WTC11 (cell line): ENCODE measurements around the gene GMPR. TPM values are rescaled to one million over a fixed set of nuclear protein-coding genes. Genes with fewer than 3 reads are reported as not detected.

Experiments
- ATAC-seq: fragments of 200-7000 bp; cut with Tn5 transposase; 2 replicates; pipeline ENCODE4 v1.10.0; 2021; ENCODE audit warnings: mild to moderate bottlenecking, moderate library complexity
- CTCF ChIA-PET: fragments of 300-600 bp; sonication (Branson Sonifier 250); formaldehyde crosslinking; loops from one replicate; lab custom pipeline; 2021; ENCODE audit warnings: antibody characterized with exemption; lab: Charles Lee
- POLR2A ChIA-PET: fragments of 350-600 bp; sonication (Branson Sonifier 250); formaldehyde crosslinking; loops from one replicate; lab custom pipeline; 2021; ENCODE audit warnings: antibody characterized with exemption; lab: Charles Lee
- DNase-seq: peaks from one replicate; pipeline ENCODE4 v3.0.0; 2021; ENCODE audit warnings: low spot score
- H3K27ac Mint-ChIP-seq: 2 replicates; pipeline ENCODE4 v1.8.0; 2021; ENCODE audit warnings: mixed read lengths
- H3K27me3 Mint-ChIP-seq: 2 replicates; pipeline ENCODE4 v1.8.0; 2021; ENCODE audit warnings: low read depth, mild to moderate bottlenecking, moderate library complexity, mixed read lengths
- H3K36me3 Mint-ChIP-seq: 2 replicates; pipeline ENCODE4 v1.8.0; 2021; ENCODE audit warnings: mixed read lengths
- H3K4me1 Mint-ChIP-seq: 2 replicates; pipeline ENCODE4 v1.8.0; 2022; ENCODE audit warnings: mixed read lengths
- H3K4me3 Mint-ChIP-seq: 2 replicates; pipeline ENCODE4 v1.8.0; 2021; ENCODE audit warnings: mild to moderate bottlenecking, moderate library complexity, mixed read lengths
- H3K9me3 Mint-ChIP-seq: 2 replicates; pipeline ENCODE4 v1.8.0; 2021; ENCODE audit warnings: mixed read lengths
- CDX4 ChIP-seq: fragments of 250-450 bp; sonication (Bioruptor Pico); IDR thresholded peaks from 2 replicates; pipeline ENCODE4 v1.9.0; 2021; ENCODE audit warnings: moderate library complexity, mild to moderate bottlenecking, inconsistent platforms, borderline replicate concordance
- CREM ChIP-seq: sonication (generic); formaldehyde crosslinking; IDR thresholded peaks from 2 replicates; pipeline ENCODE4 v1.8.1; 2022; ENCODE audit warnings: mild to moderate bottlenecking, missing genetic modification reagents, moderate library complexity
- GABPB1 ChIP-seq: sonication (generic); formaldehyde crosslinking; IDR thresholded peaks from 2 replicates; pipeline ENCODE4 v1.8.1; 2023; ENCODE audit warnings: mild to moderate bottlenecking, missing genetic modification reagents
- HMGA2 ChIP-seq: fragments of 250-450 bp; sonication (Bioruptor Pico); IDR thresholded peaks from 2 replicates; pipeline ENCODE4 v1.4.0; 2021; ENCODE audit warnings: mild to moderate bottlenecking, moderate library complexity
- IRF2 ChIP-seq: sonication (generic); formaldehyde crosslinking; IDR thresholded peaks from 2 replicates; pipeline ENCODE4 v1.8.0; 2022; ENCODE audit warnings: low read depth, missing genetic modification reagents, borderline replicate concordance
- NFE2L1 ChIP-seq: sonication (generic); formaldehyde crosslinking; IDR thresholded peaks from 2 replicates; pipeline ENCODE4 v1.8.1; 2023; ENCODE audit warnings: missing genetic modification reagents
- NFYB ChIP-seq: sonication (generic); formaldehyde crosslinking; conservative IDR thresholded peaks from 2 replicates; pipeline ENCODE4 v1.8.0; 2022; ENCODE audit warnings: low read depth, missing genetic modification reagents
- SMAD3 ChIP-seq: sonication (generic); formaldehyde crosslinking; IDR thresholded peaks from 2 replicates; pipeline ENCODE4 v1.8.0; 2022; ENCODE audit warnings: missing genetic modification reagents, mild to moderate bottlenecking, borderline replicate concordance
- SMAD4 ChIP-seq: sonication (generic); formaldehyde crosslinking; IDR thresholded peaks from 2 replicates; pipeline ENCODE4 v1.8.0; 2022; ENCODE audit warnings: mild to moderate bottlenecking, missing genetic modification reagents
- TEAD1 ChIP-seq: sonication (generic); formaldehyde crosslinking; IDR thresholded peaks from 2 replicates; pipeline ENCODE4 v1.8.0; 2022; ENCODE audit warnings: mild to moderate bottlenecking, missing genetic modification reagents
- ZNF281 ChIP-seq: sonication (generic); formaldehyde crosslinking; IDR thresholded peaks from 2 replicates; pipeline ENCODE4 v1.8.0; 2023; ENCODE audit warnings: mild to moderate bottlenecking, missing genetic modification reagents
- total RNA-seq: library from RNA; stranded (reverse); gene quantifications from 3 replicates; pipeline ENCODE4 v1.2.3, GENCODE V29; 2021
- TF ChIP-seq, protein P1 (sequence below): sonication (generic); formaldehyde crosslinking; IDR thresholded peaks from 2 replicates; pipeline ENCODE4 v1.8.0; 2023; ENCODE audit warnings: missing genetic modification reagents, mild to moderate bottlenecking, borderline replicate concordance
- TF ChIP-seq, protein P2 (sequence below): sonication (generic); formaldehyde crosslinking; IDR thresholded peaks from 2 replicates; pipeline ENCODE4 v1.8.1; 2023; ENCODE audit warnings: mild to moderate bottlenecking, missing genetic modification reagents
- TF ChIP-seq, protein P3 (sequence below): sonication (generic); formaldehyde crosslinking; IDR thresholded peaks from 2 replicates; pipeline ENCODE4 v1.8.1; 2023; ENCODE audit warnings: mild to moderate bottlenecking, moderate library complexity, missing genetic modification reagents

Gene GMPR
- total RNA-seq, 1 experiment from 2014 or later = 2.4 TPM

- TF ChIP-seq NFYB (CRISPR knock-in tag) = no peak
- TF ChIP-seq, protein P1, sequence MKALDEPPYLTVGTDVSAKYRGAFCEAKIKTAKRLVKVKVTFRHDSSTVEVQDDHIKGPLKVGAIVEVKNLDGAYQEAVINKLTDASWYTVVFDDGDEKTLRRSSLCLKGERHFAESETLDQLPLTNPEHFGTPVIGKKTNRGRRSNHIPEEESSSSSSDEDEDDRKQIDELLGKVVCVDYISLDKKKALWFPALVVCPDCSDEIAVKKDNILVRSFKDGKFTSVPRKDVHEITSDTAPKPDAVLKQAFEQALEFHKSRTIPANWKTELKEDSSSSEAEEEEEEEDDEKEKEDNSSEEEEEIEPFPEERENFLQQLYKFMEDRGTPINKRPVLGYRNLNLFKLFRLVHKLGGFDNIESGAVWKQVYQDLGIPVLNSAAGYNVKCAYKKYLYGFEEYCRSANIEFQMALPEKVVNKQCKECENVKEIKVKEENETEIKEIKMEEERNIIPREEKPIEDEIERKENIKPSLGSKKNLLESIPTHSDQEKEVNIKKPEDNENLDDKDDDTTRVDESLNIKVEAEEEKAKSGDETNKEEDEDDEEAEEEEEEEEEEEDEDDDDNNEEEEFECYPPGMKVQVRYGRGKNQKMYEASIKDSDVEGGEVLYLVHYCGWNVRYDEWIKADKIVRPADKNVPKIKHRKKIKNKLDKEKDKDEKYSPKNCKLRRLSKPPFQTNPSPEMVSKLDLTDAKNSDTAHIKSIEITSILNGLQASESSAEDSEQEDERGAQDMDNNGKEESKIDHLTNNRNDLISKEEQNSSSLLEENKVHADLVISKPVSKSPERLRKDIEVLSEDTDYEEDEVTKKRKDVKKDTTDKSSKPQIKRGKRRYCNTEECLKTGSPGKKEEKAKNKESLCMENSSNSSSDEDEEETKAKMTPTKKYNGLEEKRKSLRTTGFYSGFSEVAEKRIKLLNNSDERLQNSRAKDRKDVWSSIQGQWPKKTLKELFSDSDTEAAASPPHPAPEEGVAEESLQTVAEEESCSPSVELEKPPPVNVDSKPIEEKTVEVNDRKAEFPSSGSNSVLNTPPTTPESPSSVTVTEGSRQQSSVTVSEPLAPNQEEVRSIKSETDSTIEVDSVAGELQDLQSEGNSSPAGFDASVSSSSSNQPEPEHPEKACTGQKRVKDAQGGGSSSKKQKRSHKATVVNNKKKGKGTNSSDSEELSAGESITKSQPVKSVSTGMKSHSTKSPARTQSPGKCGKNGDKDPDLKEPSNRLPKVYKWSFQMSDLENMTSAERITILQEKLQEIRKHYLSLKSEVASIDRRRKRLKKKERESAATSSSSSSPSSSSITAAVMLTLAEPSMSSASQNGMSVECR (CRISPR knock-in tag) = no peak
- TF ChIP-seq, protein P2, sequence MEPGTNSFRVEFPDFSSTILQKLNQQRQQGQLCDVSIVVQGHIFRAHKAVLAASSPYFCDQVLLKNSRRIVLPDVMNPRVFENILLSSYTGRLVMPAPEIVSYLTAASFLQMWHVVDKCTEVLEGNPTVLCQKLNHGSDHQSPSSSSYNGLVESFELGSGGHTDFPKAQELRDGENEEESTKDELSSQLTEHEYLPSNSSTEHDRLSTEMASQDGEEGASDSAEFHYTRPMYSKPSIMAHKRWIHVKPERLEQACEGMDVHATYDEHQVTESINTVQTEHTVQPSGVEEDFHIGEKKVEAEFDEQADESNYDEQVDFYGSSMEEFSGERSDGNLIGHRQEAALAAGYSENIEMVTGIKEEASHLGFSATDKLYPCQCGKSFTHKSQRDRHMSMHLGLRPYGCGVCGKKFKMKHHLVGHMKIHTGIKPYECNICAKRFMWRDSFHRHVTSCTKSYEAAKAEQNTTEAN (CRISPR knock-in tag) = no peak
- TF ChIP-seq, protein P3, sequence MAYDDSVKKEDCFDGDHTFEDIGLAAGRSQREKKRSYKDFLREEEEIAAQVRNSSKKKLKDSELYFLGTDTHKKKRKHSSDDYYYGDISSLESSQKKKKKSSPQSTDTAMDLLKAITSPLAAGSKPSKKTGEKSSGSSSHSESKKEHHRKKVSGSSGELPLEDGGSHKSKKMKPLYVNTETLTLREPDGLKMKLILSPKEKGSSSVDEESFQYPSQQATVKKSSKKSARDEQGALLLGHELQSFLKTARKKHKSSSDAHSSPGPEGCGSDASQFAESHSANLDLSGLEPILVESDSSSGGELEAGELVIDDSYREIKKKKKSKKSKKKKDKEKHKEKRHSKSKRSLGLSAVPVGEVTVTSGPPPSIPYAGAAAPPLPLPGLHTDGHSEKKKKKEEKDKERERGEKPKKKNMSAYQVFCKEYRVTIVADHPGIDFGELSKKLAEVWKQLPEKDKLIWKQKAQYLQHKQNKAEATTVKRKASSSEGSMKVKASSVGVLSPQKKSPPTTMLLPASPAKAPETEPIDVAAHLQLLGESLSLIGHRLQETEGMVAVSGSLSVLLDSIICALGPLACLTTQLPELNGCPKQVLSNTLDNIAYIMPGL (CRISPR knock-in tag) = no peak
- TF ChIP-seq TEAD1 (CRISPR knock-in tag) = no peak
- TF ChIP-seq SMAD3 (CRISPR knock-in tag) = no peak
- no peak for TF ChIP-seq SMAD4
- TF ChIP-seq IRF2 (CRISPR knock-in tag) = no peak
- no peak for TF ChIP-seq HMGA2 (CRISPR knock-in tag)
- TF ChIP-seq CREM (CRISPR knock-in tag) = no peak
- no peak for TF ChIP-seq GABPB1 (CRISPR knock-in tag)
- no peak for TF ChIP-seq ZNF281
- TF ChIP-seq CDX4 (CRISPR knock-in tag) = no peak
- TF ChIP-seq NFE2L1 = no peak
- peaks cover 13% of the 10 kb centered on the region for H3K4me1 Mint-ChIP-seq
- peaks cover 18% of the 10 kb centered on the region for H3K27me3 Mint-ChIP-seq
- CTCF ChIA-PET = interaction anchor here (0.6 to 1.3 kb wide), 2 partner anchors 41 to 91 kb away, joined by 3 read pairs; no protein-coding TSS in a partner anchor
- no peaks in the 10 kb centered on the region for H3K9me3 Mint-ChIP-seq
- peak; percentile 84 for ATAC-seq
- H3K36me3 Mint-ChIP-seq = no peaks in the 10 kb centered on the region
- POLR2A ChIA-PET = no interaction called here
- no peak overlapping the region for H3K27ac Mint-ChIP-seq
- DNase-seq = no peak
- no peak overlapping the region for H3K4me3 Mint-ChIP-seq
These were observed 6.6 kb downstream of the GMPR start for GRCh38 chr6:16244869-16245451.
